WERI-Rb-1 (cell line): Measurements from ENCODE around the gene RBM42.

Experiments used
- DNase-seq: peaks from one replicate; pipeline ENCODE4 v3.0.0-alpha.2; 2020
- H3K27ac ChIP-seq: fragments of 250-450 bp; sonication (Bioruptor Pico); 2 replicates; pipeline ENCODE4 v1.5.1; 2020; ENCODE audit warnings: mild to moderate bottlenecking, moderate library complexity
- H3K27me3 ChIP-seq: fragments of 250-450 bp; sonication (Bioruptor Pico); 2 replicates; pipeline ENCODE4 v1.5.1; 2021; ENCODE audit warnings: mild to moderate bottlenecking, low read depth, moderate library complexity; ENCODE audit not compliant: insufficient read depth, severe bottlenecking
- H3K36me3 ChIP-seq: fragments of 250-450 bp; sonication (Bioruptor Pico); 2 replicates; pipeline ENCODE4 v1.5.1; 2020; ENCODE audit warnings: mild to moderate bottlenecking, moderate library complexity
- H3K4me3 ChIP-seq: 2 replicates; pipeline ENCODE4 v1.5.1; 2011; ENCODE audit warnings: low read depth, mild to moderate bottlenecking, control low read depth, low read length
- H3K9me3 ChIP-seq: fragments of 250-450 bp; sonication (Bioruptor Pico); 2 replicates; pipeline ENCODE4 v1.5.1; 2021; ENCODE audit warnings: mild to moderate bottlenecking, moderate library complexity; ENCODE audit not compliant: severe bottlenecking
- CTCF ChIP-seq: IDR thresholded peaks from 2 replicates; pipeline ENCODE4 v1.5.1; 2011; ENCODE audit warnings: low read depth, mild to moderate bottlenecking, control low read depth, inconsistent platforms, low read length

Gene RBM42

GRCh38 chr19:35669974-35670373 lies 41.1 kb downstream of the RBM42 start:
- DNase-seq: no peak
- TF ChIP-seq CTCF: no peak
- 0 out of 2 replicates have a peak, but pooled peaks cover 2% of the 10 kb centered on the region for H3K36me3 ChIP-seq
- no peak overlapping the region for H3K27ac ChIP-seq
- H3K4me3 ChIP-seq: no peak overlapping the region
- no peaks in the 10 kb centered on the region for H3K27me3 ChIP-seq
- no peaks in the 10 kb centered on the region for H3K9me3 ChIP-seq

GRCh38 chr19:35670686-35671085 lies 41.9 kb downstream of the RBM42 start:
- Histone ChIP-seq H3K4me3 (no peak overlapping the region), H3K27ac (no peak overlapping the region), H3K36me3 (no peaks in the 10 kb centered on the region), H3K9me3 (no peaks in the 10 kb centered on the region), H3K27me3 (no peaks in the 10 kb centered on the region)
- DNase-seq: no peak
- no peak for TF ChIP-seq CTCF

- no peak for DNase-seq
- no peak overlapping the region for H3K27ac ChIP-seq
- H3K4me3 ChIP-seq: no peak overlapping the region
- H3K9me3 ChIP-seq: no peaks in the 10 kb centered on the region
- no peak for TF ChIP-seq CTCF
- H3K27me3 ChIP-seq: no peaks in the 10 kb centered on the region
- no peaks in the 10 kb centered on the region for H3K36me3 ChIP-seq
Measured at GRCh38 chr19:35671818-35672217, 43.0 kb downstream of the RBM42 start.

- no peak for DNase-seq
- H3K4me3 ChIP-seq: no peak overlapping the region
- H3K36me3 ChIP-seq: no peaks in the 10 kb centered on the region
- no peaks in the 10 kb centered on the region for H3K9me3 ChIP-seq
- no peak overlapping the region for H3K27ac ChIP-seq
- no peak for TF ChIP-seq CTCF
- no peaks in the 10 kb centered on the region for H3K27me3 ChIP-seq
Measured at GRCh38 chr19:35673121-35673804, 44.4 kb downstream of the RBM42 start.

GRCh38 chr19:35675589-35676140 lies 46.8 kb downstream of the RBM42 start:
- no peak for DNase-seq
- TF ChIP-seq CTCF: no peak
- Histone ChIP-seq H3K9me3 (no peaks in the 10 kb centered on the region), H3K36me3 (no peaks in the 10 kb centered on the region), H3K27me3 (no peaks in the 10 kb centered on the region), H3K4me3 (no peak overlapping the region), H3K27ac (no peak overlapping the region)
